Uterus (tissue), 2 donors: ENCODE measurements around the gene SOX10.

Experiments
- POLR2A ChIP-seq, 2 donors: fragments of 450-650 bp; IDR thresholded peaks; one replicate each; pipeline ENCODE4 v1.6.1; 2016; ENCODE audit warnings: antibody characterized with exemption in 2 of 2, mild to moderate bottlenecking in 1 of 2, moderate library complexity in 1 of 2
- TF ChIP-seq, protein P1 (sequence below), 4 experiments: fragments of 200-600 bp in 2 of 4; fragments of 450-650 bp in 2 of 4; sonication (generic) in 2 of 4; IDR thresholded peaks; one replicate each; pipeline ENCODE4 v1.5.1; 2016 to 2019; ENCODE audit warnings: antibody characterized with exemption in 4 of 4, mild to moderate bottlenecking in 2 of 4, moderate library complexity in 1 of 4

DNA sequence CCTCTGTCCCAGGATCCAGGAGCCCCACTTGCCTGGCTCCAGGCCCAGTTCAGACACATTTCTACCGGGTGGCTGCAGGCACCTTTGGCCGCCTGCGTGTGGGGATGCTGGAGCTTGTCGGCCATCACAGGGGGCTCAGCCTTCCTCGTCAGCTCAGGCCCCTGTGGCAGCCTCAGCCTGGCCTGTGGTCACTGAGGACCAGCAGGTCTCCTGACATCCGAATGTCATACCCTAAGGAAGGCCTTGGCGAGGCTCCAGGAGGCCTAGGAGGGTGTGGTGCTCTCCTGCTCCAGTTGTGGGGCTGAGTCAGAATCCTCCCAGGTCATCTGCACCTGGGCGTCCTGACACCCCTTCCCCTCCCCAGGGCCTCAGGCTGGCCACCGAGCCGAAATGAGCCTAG is 14.9 kb upstream of the SOX10 start:
- TF ChIP-seq, protein P1, sequence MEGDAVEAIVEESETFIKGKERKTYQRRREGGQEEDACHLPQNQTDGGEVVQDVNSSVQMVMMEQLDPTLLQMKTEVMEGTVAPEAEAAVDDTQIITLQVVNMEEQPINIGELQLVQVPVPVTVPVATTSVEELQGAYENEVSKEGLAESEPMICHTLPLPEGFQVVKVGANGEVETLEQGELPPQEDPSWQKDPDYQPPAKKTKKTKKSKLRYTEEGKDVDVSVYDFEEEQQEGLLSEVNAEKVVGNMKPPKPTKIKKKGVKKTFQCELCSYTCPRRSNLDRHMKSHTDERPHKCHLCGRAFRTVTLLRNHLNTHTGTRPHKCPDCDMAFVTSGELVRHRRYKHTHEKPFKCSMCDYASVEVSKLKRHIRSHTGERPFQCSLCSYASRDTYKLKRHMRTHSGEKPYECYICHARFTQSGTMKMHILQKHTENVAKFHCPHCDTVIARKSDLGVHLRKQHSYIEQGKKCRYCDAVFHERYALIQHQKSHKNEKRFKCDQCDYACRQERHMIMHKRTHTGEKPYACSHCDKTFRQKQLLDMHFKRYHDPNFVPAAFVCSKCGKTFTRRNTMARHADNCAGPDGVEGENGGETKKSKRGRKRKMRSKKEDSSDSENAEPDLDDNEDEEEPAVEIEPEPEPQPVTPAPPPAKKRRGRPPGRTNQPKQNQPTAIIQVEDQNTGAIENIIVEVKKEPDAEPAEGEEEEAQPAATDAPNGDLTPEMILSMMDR (IDR thresholded peaks at IDR 0.05), result no peak
- no peak for TF ChIP-seq POLR2A (IDR thresholded peaks at IDR 0.05)
